ENCODE measurements around the gene EPPIN.

EPPIN gene

GRCh38 chr20:45527294-45527693, 19.9 kb downstream of the EPPIN start:
- DNase-seq: no peak

GRCh38 chr20:45523821-45524220, 23.4 kb downstream of the EPPIN start:
- no peak for DNase-seq

GRCh38 chr20:45518282-45518681, 28.9 kb downstream of the EPPIN start:
- DNase-seq: no peak

- no peak for DNase-seq
Observed at GRCh38 chr20:45515147-45515913, 31.9 kb downstream of the EPPIN start, which contains the start of gene SPINT3. Gene SPINT3 (minus strand): TSS chr20:45515622. CDS start chr20:45515608, 14 bp downstream.

GRCh38 chr20:45510242-45510862, 36.8 kb downstream of the EPPIN start:
- no peak for DNase-seq

GRCh38 chr20:45509091-45509490, 38.1 kb downstream of the EPPIN start:
- DNase-seq: no peak

GRCh38 chr20:45508068-45508886, 38.9 kb downstream of the EPPIN start:
- no peak for DNase-seq

- no peak for DNase-seq
Observed at GRCh38 chr20:45507011-45507820, 40.0 kb downstream of the EPPIN start.

GRCh38 chr20:45506398-45506797, 40.8 kb downstream of the EPPIN start:
- no peak for DNase-seq

GRCh38 chr20:45503403-45503802, 43.8 kb downstream of the EPPIN start:
- DNase-seq: no peak

GRCh38 chr20:45502561-45502960, 44.6 kb downstream of the EPPIN start:
- no peak for DNase-seq

- no peak for DNase-seq
Observed at GRCh38 chr20:45501600-45501999, 45.6 kb downstream of the EPPIN start.

- no peak for DNase-seq
Observed at GRCh38 chr20:45500022-45500421, 47.2 kb downstream of the EPPIN start.

GRCh38 chr20:45497971-45498494, 49.2 kb downstream of the EPPIN start:
- DNase-seq: no peak

- no peak for DNase-seq
Observed at GRCh38 chr20:45496166-45496565, 51.0 kb downstream of the EPPIN start.

- no peak for DNase-seq
Observed at GRCh38 chr20:45495501-45495941, 51.7 kb downstream of the EPPIN start.

All from NCI-H1930 (cell line).